GM23338 (cell line): ENCODE data around the gene DOCK3. TPM values are rescaled to one million over a fixed set of nuclear protein-coding genes. Genes with fewer than 3 reads are reported as not detected.

Source experiments
- ATAC-seq: fragments of 200-7000 bp; cut with Tn5 transposase; 3 replicates; pipeline ENCODE4 v1.9.1; 2020
- DNase-seq: peaks from one replicate; pipeline ENCODE4 v3.0.0-alpha.2; 2015; ENCODE audit warnings: low spot score
- H2AFZ ChIP-seq: fragments of 200-600 bp; sonication (generic); 2 replicates; pipeline ENCODE4 v1.8.0; 2016; ENCODE audit warnings: antibody characterized with exemption, mild to moderate bottlenecking, moderate library complexity
- H3F3A ChIP-seq: fragments of 200-600 bp; sonication (generic); replicated peaks from 2 replicates; pipeline ENCODE4 v1.8.0; 2017; ENCODE audit warnings: antibody characterized with exemption, mixed run types, low read depth
- H3K27ac ChIP-seq: fragments of 200-600 bp; sonication (generic); 2 replicates; pipeline ENCODE4 v1.6.1; 2016; ENCODE audit warnings: low read depth
- H3K27me3 ChIP-seq: fragments of 200-600 bp; sonication (generic); 2 replicates; pipeline ENCODE4 v1.8.0; 2016; ENCODE audit warnings: mild to moderate bottlenecking, mixed run types, moderate library complexity; ENCODE audit not compliant: insufficient read depth
- H3K36me3 ChIP-seq: fragments of 200-600 bp; sonication (generic); 2 replicates; pipeline ENCODE4 v1.8.0; 2016; ENCODE audit warnings: mild to moderate bottlenecking; ENCODE audit not compliant: insufficient read depth
- H3K4me1 ChIP-seq: fragments of 200-600 bp; sonication (generic); 2 replicates; pipeline ENCODE4 v1.8.0; 2016; ENCODE audit warnings: mild to moderate bottlenecking, moderate library complexity; ENCODE audit not compliant: insufficient read depth
- H3K4me2 ChIP-seq: fragments of 200-600 bp; sonication (generic); 2 replicates; pipeline ENCODE4 v1.7.1; 2017; ENCODE audit warnings: mixed run types
- H3K4me3 ChIP-seq: fragments of 200-600 bp; sonication (generic); 2 replicates; pipeline ENCODE4 v1.6.1; 2016; ENCODE audit warnings: mixed run types
- H3K79me2 ChIP-seq: fragments of 200-600 bp; sonication (generic); replicated peaks from 2 replicates; pipeline ENCODE4 v1.8.0; 2017; ENCODE audit warnings: mild to moderate bottlenecking; ENCODE audit not compliant: insufficient read depth
- H3K9me2 ChIP-seq: fragments of 200-600 bp; sonication (generic); 2 replicates; pipeline ENCODE4 v1.8.0; 2017; ENCODE audit not compliant: insufficient read depth
- H4K20me1 ChIP-seq: fragments of 200-600 bp; sonication (generic); replicated peaks from 2 replicates; pipeline ENCODE4 v1.8.0; 2017; ENCODE audit warnings: mild to moderate bottlenecking; ENCODE audit not compliant: insufficient read depth
- H3K27ac Mint-ChIP-seq: 2 replicates; pipeline ENCODE4 v1.8.0; 2020; ENCODE audit warnings: inconsistent platforms, mild to moderate bottlenecking, moderate library complexity, mixed read lengths
- H3K27me3 Mint-ChIP-seq: 3 replicates; pipeline ENCODE4 v1.8.0; 2022; ENCODE audit warnings: low read depth, mild to moderate bottlenecking, moderate library complexity, mixed read lengths, inconsistent platforms; ENCODE audit not compliant: insufficient read depth, poor library complexity
- H3K36me3 Mint-ChIP-seq: 3 replicates; pipeline ENCODE4 v1.8.0; 2021; ENCODE audit warnings: low read depth, mild to moderate bottlenecking, inconsistent platforms, moderate library complexity, mixed read lengths
- H3K4me1 Mint-ChIP-seq: 3 replicates; pipeline ENCODE4 v1.8.0; 2020; ENCODE audit warnings: mild to moderate bottlenecking, inconsistent platforms, mixed read lengths
- H3K4me3 Mint-ChIP-seq: 3 replicates; pipeline ENCODE4 v1.8.0; 2021; ENCODE audit warnings: moderate library complexity, mild to moderate bottlenecking, inconsistent platforms, mixed read lengths
- H3K9me3 Mint-ChIP-seq: 3 replicates; pipeline ENCODE4 v1.8.0; 2020; ENCODE audit warnings: moderate library complexity, mild to moderate bottlenecking, inconsistent platforms, mixed read lengths
- CREB1 ChIP-seq: fragments of 250-450 bp; sonication (Bioruptor Pico); IDR thresholded peaks from 2 replicates; pipeline ENCODE4 v1.5.0; 2020; ENCODE audit warnings: low read depth, mild to moderate bottlenecking, moderate library complexity
- CTCF ChIP-seq, 2 experiments: fragments of 200-600 bp in 1 of 2; sonication (generic) in 1 of 2; conservative IDR thresholded peaks; 2 replicates each; pipeline versions ENCODE4 v1.5.1 to v1.6.1; 2016 to 2017; ENCODE audit warnings: antibody characterized with exemption in 2 of 2, low read depth in 2 of 2, mild to moderate bottlenecking in 2 of 2, moderate library complexity in 1 of 2
- EZH2 ChIP-seq: fragments of 200-600 bp; sonication (generic); IDR thresholded peaks from one replicate; pipeline ENCODE4 v1.8.0; 2017; ENCODE audit warnings: antibody characterized with exemption, mild to moderate bottlenecking, low read depth; ENCODE audit not compliant: unreplicated experiment
- JUNB ChIP-seq: IDR thresholded peaks from one replicate; pipeline ENCODE4 v1.6.1; 2016; ENCODE audit warnings: antibody characterized with exemption; ENCODE audit not compliant: unreplicated experiment
- NANOG ChIP-seq: IDR thresholded peaks from 2 replicates; pipeline ENCODE4 v1.6.1; 2016; ENCODE audit warnings: antibody characterized with exemption, borderline replicate concordance
- ZNF114 ChIP-seq: fragments of 250-450 bp; sonication (Bioruptor Pico); IDR thresholded peaks from 2 replicates; pipeline ENCODE4 v1.5.0; 2020; ENCODE audit warnings: mild to moderate bottlenecking, moderate library complexity
- ZNF462 ChIP-seq: fragments of 250-450 bp; sonication (Bioruptor Pico); IDR thresholded peaks from 2 replicates; pipeline ENCODE4 v1.5.0; 2020; ENCODE audit warnings: mild to moderate bottlenecking, moderate library complexity
- polyA plus RNA-seq: library from polyadenylated mRNA; unstranded; fragments of >200 nt; fragmentation: Nextera tagmentation; extraction: Ambion mirVana; gene quantifications from 2 replicates; pipeline ENCODE4 v1.2.1, GENCODE V29; 2016
- total RNA-seq: library from RNA; depleted of rRNA; stranded (reverse); fragments of >200 nt; shearing (Covaris generic); gene quantifications from 2 replicates; pipeline ENCODE4 v1.2.3, GENCODE V29; 2014

Gene DOCK3
- total and polyA plus RNA-seq, 2 experiments from 2014 or later: 2.4 to 5.6 TPM

- no peak for TF ChIP-seq ZNF462 (CRISPR knock-in tag)
- TF ChIP-seq EZH2: no peak
- TF ChIP-seq CTCF (conservative IDR thresholded peaks at IDR 0.05; ENCODE audit: low read depth in 2 of 2): no peak
- TF ChIP-seq NANOG: no peak
- TF ChIP-seq ZNF114 (CRISPR knock-in tag): no peak
- no peak for TF ChIP-seq CREB1 (CRISPR knock-in tag)
Observed at GRCh38 chr3:50850639-50851511, 176.1 kb downstream of the DOCK3 start (continued).

- no peak overlapping the region for H3K4me3 ChIP-seq
- H3F3A ChIP-seq: no peaks in the 10 kb centered on the region
- no peaks in the 10 kb centered on the region for H3K36me3 ChIP-seq
- no peak overlapping the region for H2AFZ ChIP-seq
- peaks cover 9% of the 10 kb centered on the region; the same call in 2 of the 3 replicates for H3K9me3 Mint-ChIP-seq
- no peaks in the 10 kb centered on the region for H3K27me3 Mint-ChIP-seq
- H3K4me1 Mint-ChIP-seq: peaks cover 10% of the 10 kb centered on the region
- no peak overlapping the region for H3K4me3 Mint-ChIP-seq
- H3K27me3 ChIP-seq: no peaks in the 10 kb centered on the region
- peaks cover 14% of the 10 kb centered on the region; the same call in 1 of the 2 replicates for H3K79me2 ChIP-seq
- DNase-seq: no peak
- no peak overlapping the region for H3K27ac ChIP-seq
- H4K20me1 ChIP-seq: no peaks in the 10 kb centered on the region
- peaks cover 13% of the 10 kb centered on the region for H3K36me3 Mint-ChIP-seq
- H3K9me2 ChIP-seq: no peaks in the 10 kb centered on the region
- no peak for ATAC-seq
- no peak overlapping the region for H3K27ac Mint-ChIP-seq
- no peak overlapping the region for H3K4me2 ChIP-seq
- peaks cover 1% of the 10 kb centered on the region for H3K4me1 ChIP-seq
- TF ChIP-seq JUNB: no peak
- TF ChIP-seq ZNF462 (CRISPR knock-in tag): no peak
Observed at GRCh38 chr3:50853936-50854335, 179.2 kb downstream of the DOCK3 start.
